ENCODE results near the gene TBC1D9.

DNA sequence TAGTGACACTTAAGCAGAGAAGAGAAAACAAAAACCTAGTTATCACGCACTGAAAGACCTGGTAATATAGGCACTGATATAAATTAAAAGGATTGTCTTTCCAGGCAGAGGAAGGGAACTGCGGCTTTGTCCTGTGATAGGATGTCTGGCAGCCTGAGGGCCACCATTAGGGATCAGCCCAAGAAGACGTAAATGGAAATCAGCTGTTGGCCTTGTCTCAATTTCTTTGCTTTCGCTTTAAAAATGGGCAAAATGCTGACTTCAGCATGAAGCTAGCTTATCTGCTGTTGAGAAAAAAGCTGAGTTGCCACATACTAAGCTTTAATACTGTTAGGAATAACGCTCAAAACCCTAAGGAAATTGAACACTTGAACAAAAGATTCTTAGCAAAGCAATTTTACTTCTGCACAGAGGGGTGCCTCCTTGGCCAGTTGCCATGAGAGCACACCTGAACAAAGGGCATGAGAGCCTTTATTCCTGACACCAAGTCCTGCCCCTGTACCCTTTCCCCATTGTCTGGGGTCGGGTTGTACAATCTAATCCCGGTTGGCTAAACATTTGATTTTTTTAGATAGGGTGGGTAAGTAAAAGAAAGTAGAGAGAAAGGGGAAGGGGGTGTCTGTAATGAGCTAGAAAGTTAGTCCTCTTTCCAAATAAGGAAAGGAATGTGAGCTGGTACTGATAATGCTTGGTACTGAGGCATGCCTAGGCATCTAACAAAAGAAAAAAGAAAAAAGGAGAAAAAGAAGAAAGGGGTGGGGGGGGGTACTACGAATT, 102.3 kb downstream of the TBC1D9 start:
- TF ChIP-seq, protein P1, sequence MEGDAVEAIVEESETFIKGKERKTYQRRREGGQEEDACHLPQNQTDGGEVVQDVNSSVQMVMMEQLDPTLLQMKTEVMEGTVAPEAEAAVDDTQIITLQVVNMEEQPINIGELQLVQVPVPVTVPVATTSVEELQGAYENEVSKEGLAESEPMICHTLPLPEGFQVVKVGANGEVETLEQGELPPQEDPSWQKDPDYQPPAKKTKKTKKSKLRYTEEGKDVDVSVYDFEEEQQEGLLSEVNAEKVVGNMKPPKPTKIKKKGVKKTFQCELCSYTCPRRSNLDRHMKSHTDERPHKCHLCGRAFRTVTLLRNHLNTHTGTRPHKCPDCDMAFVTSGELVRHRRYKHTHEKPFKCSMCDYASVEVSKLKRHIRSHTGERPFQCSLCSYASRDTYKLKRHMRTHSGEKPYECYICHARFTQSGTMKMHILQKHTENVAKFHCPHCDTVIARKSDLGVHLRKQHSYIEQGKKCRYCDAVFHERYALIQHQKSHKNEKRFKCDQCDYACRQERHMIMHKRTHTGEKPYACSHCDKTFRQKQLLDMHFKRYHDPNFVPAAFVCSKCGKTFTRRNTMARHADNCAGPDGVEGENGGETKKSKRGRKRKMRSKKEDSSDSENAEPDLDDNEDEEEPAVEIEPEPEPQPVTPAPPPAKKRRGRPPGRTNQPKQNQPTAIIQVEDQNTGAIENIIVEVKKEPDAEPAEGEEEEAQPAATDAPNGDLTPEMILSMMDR (IDR thresholded peaks at IDR 0.05) = no peak
- no peak for TF ChIP-seq POLR2A (IDR thresholded peaks at IDR 0.05)

Data from prostate gland (tissue), 2 donors.